HCT116 (cell line): ENCODE data around the gene CHCT1. TPM values are rescaled to one million over a fixed set of nuclear protein-coding genes. Genes with fewer than 3 reads are reported as not detected.

ENCODE experiments used
- ATAC-seq: fragments of 200-7000 bp; cut with Tn5 transposase; 2 replicates; pipeline ENCODE4 v1.9.1; 2020; ENCODE audit warnings: mild to moderate bottlenecking, moderate library complexity
- BruUV-seq: library from RNA; stranded (reverse); fragments of 400-500 nt; replicated peaks from 2 replicates; lab custom pipeline; 2021; lab: Mats Ljungman, UMichigan
- CTCF ChIA-PET: fragments of 300-600 bp; sonication (Branson Sonifier 250); formaldehyde crosslinking; loops from one replicate; lab custom pipeline; 2021; ENCODE audit warnings: antibody characterized with exemption; lab: Charles Lee
- POLR2A ChIA-PET: fragments of 300-600, 350-600 bp; sonication (Branson Sonifier 250); formaldehyde crosslinking; loops from one replicate; lab custom pipeline; 2021; ENCODE audit warnings: antibody characterized with exemption; lab: Charles Lee
- RAD21 ChIA-PET, 2 experiments: fragments of 300-600 bp; sonication (Branson Sonifier 250); formaldehyde crosslinking; loops; one replicate each; lab custom pipeline; 2023; ENCODE audit warnings: low total read pairs in 2 of 2; ENCODE audit not compliant: uncharacterized antibody in 2 of 2, unreplicated experiment in 2 of 2, low non-redundant PET in 1 of 2; lab: Charles Lee
- DNase-seq: peaks from one replicate; pipeline ENCODE4 v3.0.0-alpha.2; 2010; ENCODE audit warnings: low read depth, low spot score
- H2AFZ ChIP-seq: fragments of 200-600 bp; shearing (Covaris generic), sonication (generic); 2 replicates; pipeline ENCODE4 v1.6.1; 2017; ENCODE audit warnings: low read depth, mixed run types, mixed read lengths, antibody characterized with exemption, low read length; ENCODE audit not compliant: poor library complexity, severe bottlenecking
- H3K27ac ChIP-seq: 2 replicates; pipeline ENCODE4 v1.5.1; 2012; ENCODE audit warnings: low read depth, low read length
- H3K27me3 ChIP-seq: fragments of 200-600 bp; sonication (generic); 2 replicates; pipeline ENCODE4 v1.6.1; 2016; ENCODE audit warnings: mixed run types, low read length, mixed read lengths; ENCODE audit not compliant: insufficient read depth
- H3K36me3 ChIP-seq, 2 experiments: fragments of 200-500 bp in 1 of 2; fragments of 200-600 bp in 1 of 2; sonication (Bioruptor generic) in 1 of 2; sonication (generic) in 1 of 2; 2 replicates each; pipeline versions ENCODE4 v1.5.1 to v1.6.1; 2014 to 2016; ENCODE audit warnings: low read length in 2 of 2, inconsistent platforms in 1 of 2, mixed read lengths in 1 of 2, mixed run types in 1 of 2; ENCODE audit not compliant: insufficient read depth in 2 of 2, control insufficient read depth in 1 of 2
- H3K4me1 ChIP-seq, 2 experiments: fragments of 200-600 bp in 1 of 2; sonication (generic) in 1 of 2; 2 replicates each; pipeline versions ENCODE4 v1.5.1 to v1.6.1; 2012 to 2017; ENCODE audit warnings: low read length in 2 of 2, inconsistent platforms in 1 of 2, mild to moderate bottlenecking in 1 of 2, mixed read lengths in 1 of 2, mixed run types in 1 of 2, moderate library complexity in 1 of 2; ENCODE audit not compliant: insufficient read depth in 2 of 2, control insufficient read depth in 1 of 2
- H3K4me2 ChIP-seq: fragments of 200-600 bp; sonication (generic); 2 replicates; pipeline ENCODE4 v1.6.1; 2017; ENCODE audit warnings: mixed run types, low read length, mixed read lengths
- H3K4me3 ChIP-seq, 2 experiments: fragments of 200-600 bp in 1 of 2; sonication (generic) in 1 of 2; replicated peaks in 1 of 2; 2 replicates each; pipeline ENCODE4 v1.5.1; 2011 to 2016; ENCODE audit warnings: low read length in 2 of 2, control low read depth in 1 of 2, low read depth in 1 of 2, mild to moderate bottlenecking in 1 of 2, mixed read lengths in 1 of 2, mixed run types in 1 of 2
- H3K79me2 ChIP-seq: fragments of 200-600 bp; sonication (generic); 2 replicates; pipeline ENCODE4 v1.6.1; 2017; ENCODE audit warnings: mild to moderate bottlenecking, mixed run types, low read length, moderate library complexity, mixed read lengths; ENCODE audit not compliant: insufficient read depth
- H3K9ac ChIP-seq: fragments of 200-600 bp; sonication (generic); 2 replicates; pipeline ENCODE4 v1.6.1; 2016; ENCODE audit warnings: low read length, mixed read lengths
- H3K9me2 ChIP-seq: fragments of 200-600 bp; sonication (generic), shearing (Covaris generic); 2 replicates; pipeline ENCODE4 v1.6.1; 2017; ENCODE audit warnings: mixed run types, mild to moderate bottlenecking, moderate library complexity; ENCODE audit not compliant: insufficient read depth
- H3K9me3 ChIP-seq, 2 experiments: fragments of 200-500 bp in 1 of 2; fragments of 200-600 bp in 1 of 2; sonication (Bioruptor generic) in 1 of 2; sonication (generic) in 1 of 2; 2 replicates each; pipeline ENCODE4 v1.6.1; 2014 to 2017; ENCODE audit warnings: low read length in 2 of 2, mixed read lengths in 2 of 2, inconsistent platforms in 1 of 2, low read depth in 1 of 2, mild to moderate bottlenecking in 1 of 2, mixed run types in 1 of 2, moderate library complexity in 1 of 2; ENCODE audit not compliant: control insufficient read depth in 1 of 2, insufficient read depth in 1 of 2
- H4K20me1 ChIP-seq: fragments of 200-600 bp; sonication (generic), shearing (Covaris generic); 2 replicates; pipeline ENCODE4 v1.6.1; 2017; ENCODE audit warnings: mixed run types, mild to moderate bottlenecking, moderate library complexity; ENCODE audit not compliant: insufficient read depth
- CTCF ChIP-seq, 3 experiments: fragments of 200-600 bp in 1 of 3; sonication (generic) in 1 of 3; IDR thresholded peaks in 2 of 3; conservative IDR thresholded peaks in 1 of 3; 2 replicates each; pipeline ENCODE4 v1.5.1; 2012 to 2017; ENCODE audit warnings: low read depth in 2 of 3, low read length in 2 of 3, antibody characterized with exemption in 1 of 3, borderline replicate concordance in 1 of 3, control low read depth in 1 of 3, mild to moderate bottlenecking in 1 of 3, mixed read lengths in 1 of 3, mixed run types in 1 of 3, moderate library complexity in 1 of 3; ENCODE audit not compliant: insufficient read depth in 1 of 3
- ELF1 ChIP-seq: IDR thresholded peaks from 2 replicates; pipeline ENCODE4 v1.6.1; 2012; ENCODE audit warnings: low read depth, borderline replicate concordance
- FOSL1 ChIP-seq: IDR thresholded peaks from 2 replicates; pipeline ENCODE4 v1.6.1; 2012; ENCODE audit warnings: low read depth
- JUND ChIP-seq: IDR thresholded peaks from 2 replicates; pipeline ENCODE4 v1.6.1; 2012
- MAX ChIP-seq: IDR thresholded peaks from 2 replicates; pipeline ENCODE4 v1.6.1; 2012
- POLR2AphosphoS5 ChIP-seq: IDR thresholded peaks from 2 replicates; pipeline ENCODE4 v1.6.1; 2011; ENCODE audit warnings: mild to moderate bottlenecking, low read depth, low read length, moderate library complexity
- YY1 ChIP-seq: IDR thresholded peaks from 2 replicates; pipeline ENCODE4 v1.6.1; 2011; ENCODE audit warnings: low read length, low read depth, moderate library complexity, mild to moderate bottlenecking; ENCODE audit not compliant: insufficient replicate concordance; ENCODE audit errors: extremely low read depth
- ZBTB33 ChIP-seq: IDR thresholded peaks from 2 replicates; pipeline ENCODE4 v1.6.1; 2011; ENCODE audit warnings: mild to moderate bottlenecking, low read length, moderate library complexity; ENCODE audit not compliant: insufficient replicate concordance; ENCODE audit errors: extremely low read depth
- ZFX ChIP-seq: fragments of 450-650 bp; IDR thresholded peaks from 2 replicates; pipeline ENCODE4 v1.6.1; 2017
- intact Hi-C: fragments of 100-400 bp; cut with micrococcal nuclease; formaldehyde crosslinking; loops from 2 replicates; pipeline ENCODE4 v1.10.0; 2022
- total RNA-seq: library from RNA; stranded (reverse); gene quantifications from one replicate; pipeline ENCODE4 v1.2.1, GENCODE V29; 2021; ENCODE audit not compliant: unreplicated experiment
- TF ChIP-seq, protein P1 (sequence below): IDR thresholded peaks from 2 replicates; pipeline ENCODE4 v1.6.1; 2012; ENCODE audit warnings: low read depth
- TF ChIP-seq, protein P2 (sequence below): IDR thresholded peaks from 2 replicates; pipeline ENCODE4 v1.6.1; 2012

The CHCT1 gene
- total RNA-seq, 1 experiment from 2014 or later = not detected

DNA sequence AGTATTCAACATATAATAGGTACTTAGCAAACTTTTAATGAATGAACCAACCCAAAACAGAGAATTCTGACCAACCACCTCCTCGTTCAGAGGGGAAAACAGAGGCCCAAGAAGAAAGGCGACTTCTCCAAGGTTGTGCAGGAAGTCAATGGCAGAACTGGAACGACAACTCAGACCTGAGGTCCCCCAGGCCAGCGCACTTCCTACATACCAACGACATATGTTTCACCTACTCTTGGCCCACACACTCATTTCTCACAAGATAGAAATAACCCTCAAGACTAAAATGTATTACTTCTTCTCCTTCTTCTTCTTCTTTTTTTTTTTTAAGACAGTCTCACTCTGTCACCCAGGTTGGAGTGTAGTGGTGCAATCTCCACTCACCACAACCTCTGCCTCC lies 14.4 kb downstream of the CHCT1 start:
- Histone ChIP-seq H3K27me3 (no peaks in the 10 kb centered on the region), H3K27ac (no peak overlapping the region), H3K79me2 (no peaks in the 10 kb centered on the region), H3K4me1 (peaks cover 0 to 5% of the 10 kb centered on the region in 2 experiments; a peak in 2 of 4 replicates), H3K9me3 (peaks cover 0 to 9% of the 10 kb centered on the region in 2 experiments; a peak in 1 of 4 replicates), H3K9ac (no peak overlapping the region), H3K36me3 (no peaks in the 10 kb centered on the region), H4K20me1 (no peaks in the 10 kb centered on the region), H2AFZ (peak overlapping the region; percentile 99), H3K9me2 (no peaks in the 10 kb centered on the region), H3K4me2 (no peak overlapping the region), H3K4me3 (no peak overlapping the region)
- CTCF ChIA-PET = no interaction called here
- TF ChIP-seq FOSL1 = no peak
- TF ChIP-seq, protein P1, sequence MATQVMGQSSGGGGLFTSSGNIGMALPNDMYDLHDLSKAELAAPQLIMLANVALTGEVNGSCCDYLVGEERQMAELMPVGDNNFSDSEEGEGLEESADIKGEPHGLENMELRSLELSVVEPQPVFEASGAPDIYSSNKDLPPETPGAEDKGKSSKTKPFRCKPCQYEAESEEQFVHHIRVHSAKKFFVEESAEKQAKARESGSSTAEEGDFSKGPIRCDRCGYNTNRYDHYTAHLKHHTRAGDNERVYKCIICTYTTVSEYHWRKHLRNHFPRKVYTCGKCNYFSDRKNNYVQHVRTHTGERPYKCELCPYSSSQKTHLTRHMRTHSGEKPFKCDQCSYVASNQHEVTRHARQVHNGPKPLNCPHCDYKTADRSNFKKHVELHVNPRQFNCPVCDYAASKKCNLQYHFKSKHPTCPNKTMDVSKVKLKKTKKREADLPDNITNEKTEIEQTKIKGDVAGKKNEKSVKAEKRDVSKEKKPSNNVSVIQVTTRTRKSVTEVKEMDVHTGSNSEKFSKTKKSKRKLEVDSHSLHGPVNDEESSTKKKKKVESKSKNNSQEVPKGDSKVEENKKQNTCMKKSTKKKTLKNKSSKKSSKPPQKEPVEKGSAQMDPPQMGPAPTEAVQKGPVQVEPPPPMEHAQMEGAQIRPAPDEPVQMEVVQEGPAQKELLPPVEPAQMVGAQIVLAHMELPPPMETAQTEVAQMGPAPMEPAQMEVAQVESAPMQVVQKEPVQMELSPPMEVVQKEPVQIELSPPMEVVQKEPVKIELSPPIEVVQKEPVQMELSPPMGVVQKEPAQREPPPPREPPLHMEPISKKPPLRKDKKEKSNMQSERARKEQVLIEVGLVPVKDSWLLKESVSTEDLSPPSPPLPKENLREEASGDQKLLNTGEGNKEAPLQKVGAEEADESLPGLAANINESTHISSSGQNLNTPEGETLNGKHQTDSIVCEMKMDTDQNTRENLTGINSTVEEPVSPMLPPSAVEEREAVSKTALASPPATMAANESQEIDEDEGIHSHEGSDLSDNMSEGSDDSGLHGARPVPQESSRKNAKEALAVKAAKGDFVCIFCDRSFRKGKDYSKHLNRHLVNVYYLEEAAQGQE = no peak
- RAD21 ChIA-PET = no interaction called here
- intact Hi-C loops = loop anchor here (1.0 to 10.0 kb wide), 3 partner anchors 205 to 332 kb away; no protein-coding TSS in a partner anchor
- POLR2A ChIA-PET = no interaction called here
- BruUV-seq = no TSS peak
- no peak for DNase-seq
- ATAC-seq = no peak

DNA sequence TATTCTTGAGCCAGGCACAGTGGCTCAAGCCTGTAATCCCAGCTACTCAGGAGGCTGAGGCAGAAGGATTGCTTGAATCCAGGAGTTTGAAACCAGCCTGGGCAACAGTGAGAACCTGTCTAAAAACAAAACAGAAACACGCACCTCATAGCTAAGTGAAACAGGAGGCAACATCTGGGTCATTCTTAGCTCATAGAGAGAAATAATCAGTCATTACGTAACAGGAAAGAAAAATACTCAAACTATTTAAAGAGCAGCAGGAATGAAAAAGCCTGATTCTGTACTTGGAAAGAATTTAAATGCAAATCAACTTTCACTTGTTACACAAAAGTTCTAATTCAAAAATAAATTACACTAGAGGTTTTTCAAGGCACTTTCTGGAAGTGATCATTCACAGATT lies 17.2 kb downstream of the CHCT1 start:
- DNase-seq = no peak
- RAD21 ChIA-PET = no interaction called here
- H3K27ac ChIP-seq = no peak overlapping the region
- no peaks in the 10 kb centered on the region for H3K79me2 ChIP-seq
- H3K4me2 ChIP-seq = no peak overlapping the region
- no peak overlapping the region for H2AFZ ChIP-seq
- POLR2A ChIA-PET = no interaction called here
- H3K9me2 ChIP-seq = no peaks in the 10 kb centered on the region
- no peak overlapping the region for H3K4me3 ChIP-seq
- CTCF ChIA-PET = interaction anchor here (1.5 kb wide), 1 partner anchor 199 kb away, joined by 4 read pairs; no protein-coding TSS in a partner anchor
- BruUV-seq = no TSS peak
- no peaks in the 10 kb centered on the region for H3K27me3 ChIP-seq
- peaks cover 0 to 13% of the 10 kb centered on the region in 2 experiments; a peak in 2 of 4 replicates for H3K4me1 ChIP-seq
- H3K36me3 ChIP-seq = no peaks in the 10 kb centered on the region
- H4K20me1 ChIP-seq = no peaks in the 10 kb centered on the region
- no peak overlapping the region for H3K9ac ChIP-seq
- intact Hi-C loops = loop anchor here (10.0 kb wide), 1 partner anchor 335 kb away; no protein-coding TSS in a partner anchor
- no peak for ATAC-seq
- H3K9me3 ChIP-seq = no peaks in the 10 kb centered on the region
- TF ChIP-seq ZBTB33 (no peak), ZFX (no peak), ELF1 (no peak), POLR2AphosphoS5 (no peak), MAX (no peak), YY1 (no peak), CTCF (IDR thresholded peaks at IDR 0.05 in 2 of 3, conservative IDR thresholded peaks at IDR 0.05 in 1 of 3; ENCODE audit: borderline replicate concordance in 1 of 3, insufficient read depth in 1 of 3, low read depth in 2 of 3, low read length in 2 of 3) (no peak), JUND (no peak)
- TF ChIP-seq, protein P2, sequence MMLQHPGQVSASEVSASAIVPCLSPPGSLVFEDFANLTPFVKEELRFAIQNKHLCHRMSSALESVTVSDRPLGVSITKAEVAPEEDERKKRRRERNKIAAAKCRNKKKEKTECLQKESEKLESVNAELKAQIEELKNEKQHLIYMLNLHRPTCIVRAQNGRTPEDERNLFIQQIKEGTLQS = no peak
